Left ventricle myocardium superior (tissue), 1 donor: Measurements from ENCODE around the gene GABRD. TPM values are rescaled to one million over a fixed set of nuclear protein-coding genes. Genes with fewer than 3 reads are reported as not detected.
A peak's percentile ranks its signal among the peaks of the same experiment; 100 is the strongest.

Source experiments
- ATAC-seq: fragments of 200-7000 bp; cut with Tn5 transposase; one replicate; pipeline ENCODE4 v1.9.1; 2020; ENCODE audit warnings: mild to moderate bottlenecking, moderate library complexity
- DNase-seq: peaks from one replicate; pipeline ENCODE4 v3.0.0-alpha.2; 2020
- intact Hi-C: fragments of 100-400 bp; cut with micrococcal nuclease; formaldehyde crosslinking; loops from one replicate; pipeline ENCODE4 v1.11.0; 2022
- total RNA-seq: library from RNA; stranded (reverse); fragmentation: NEBNext Ultra II Directional; extraction: Animal tissue kit (Norgen Biotek cat#: 25700); gene quantifications from one replicate; pipeline ENCODE4 v1.2.1, GENCODE V29; 2021
- donor health status: DM: no; HTN: yes; CAD: no; lungs with severe emphysema.

The GABRD gene
- total RNA-seq, 1 donor from 2014 or later, result 0.20 TPM

DNA sequence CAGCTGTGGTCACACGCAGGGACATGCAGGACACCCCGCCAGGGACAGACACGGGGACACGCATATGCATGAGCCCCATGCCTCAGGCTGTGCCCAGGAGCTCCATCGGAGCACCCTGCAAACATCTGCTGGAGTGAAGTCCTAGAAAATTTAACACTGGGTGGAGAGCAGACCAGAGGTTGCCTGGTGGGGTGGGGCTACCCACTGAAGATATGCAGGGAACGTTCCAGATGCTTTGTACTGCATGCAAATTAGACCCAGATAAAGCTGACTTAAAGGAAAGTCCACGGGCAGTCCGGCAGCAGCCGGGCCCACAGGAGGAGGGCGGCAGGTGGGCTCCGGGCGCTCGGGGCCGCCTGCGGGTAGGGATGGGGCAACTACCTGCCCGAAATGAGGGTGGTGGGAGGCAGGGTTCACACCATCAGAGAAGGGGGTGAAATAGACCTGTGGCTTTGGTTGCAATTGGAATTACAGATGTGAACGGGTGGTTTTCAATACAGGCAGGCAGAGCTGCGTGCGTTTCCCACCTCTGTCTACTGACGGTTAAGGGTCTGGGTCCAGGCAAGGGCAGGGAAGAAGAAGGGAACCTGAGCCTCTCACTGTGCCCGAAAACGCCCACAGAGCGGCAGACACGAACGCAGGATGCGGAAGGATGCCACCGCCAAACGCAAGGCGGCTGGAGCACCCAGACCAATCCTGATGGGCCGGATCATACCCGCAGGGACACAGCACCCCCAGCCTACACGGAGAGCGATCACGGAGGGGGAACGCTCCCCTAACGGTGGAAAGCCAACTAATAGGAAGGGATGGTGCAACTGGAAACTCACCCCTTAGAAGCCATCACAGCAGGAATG is 36.5 kb upstream of the GABRD start:
- intact Hi-C loops, result no loop called here
- DNase-seq, result no peak

DNA sequence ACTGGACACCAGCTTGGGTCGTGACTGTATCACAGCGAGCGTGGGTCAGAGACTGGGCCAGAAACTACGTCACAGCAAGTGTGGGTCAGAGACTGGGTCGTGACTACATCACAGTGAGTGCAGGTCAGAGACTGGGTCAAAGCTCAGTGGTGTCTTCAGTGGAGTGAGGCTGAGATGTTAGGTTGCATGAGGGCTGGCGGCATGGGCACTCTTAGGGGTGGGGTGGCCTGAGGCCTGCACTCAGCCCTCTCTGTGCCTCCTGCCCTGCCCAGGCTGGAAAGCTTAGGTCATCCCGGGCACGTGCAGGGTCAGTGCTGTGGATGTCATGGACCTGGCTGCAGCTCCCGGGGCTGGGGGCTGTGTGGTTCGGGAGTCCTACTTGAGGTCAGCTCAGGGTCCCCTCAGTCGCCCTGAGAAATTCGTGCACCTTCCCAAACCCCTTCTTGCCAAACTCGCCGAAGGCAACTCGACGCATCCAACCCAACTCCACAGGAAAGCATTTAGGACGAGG is 34.5 kb upstream of the GABRD start:
- intact Hi-C loops, result no loop called here
- ATAC-seq, result no peak
- DNase-seq, result no peak

More for the DNA sequence above, 36.5 kb upstream of the GABRD start:
- no peak for ATAC-seq

DNA sequence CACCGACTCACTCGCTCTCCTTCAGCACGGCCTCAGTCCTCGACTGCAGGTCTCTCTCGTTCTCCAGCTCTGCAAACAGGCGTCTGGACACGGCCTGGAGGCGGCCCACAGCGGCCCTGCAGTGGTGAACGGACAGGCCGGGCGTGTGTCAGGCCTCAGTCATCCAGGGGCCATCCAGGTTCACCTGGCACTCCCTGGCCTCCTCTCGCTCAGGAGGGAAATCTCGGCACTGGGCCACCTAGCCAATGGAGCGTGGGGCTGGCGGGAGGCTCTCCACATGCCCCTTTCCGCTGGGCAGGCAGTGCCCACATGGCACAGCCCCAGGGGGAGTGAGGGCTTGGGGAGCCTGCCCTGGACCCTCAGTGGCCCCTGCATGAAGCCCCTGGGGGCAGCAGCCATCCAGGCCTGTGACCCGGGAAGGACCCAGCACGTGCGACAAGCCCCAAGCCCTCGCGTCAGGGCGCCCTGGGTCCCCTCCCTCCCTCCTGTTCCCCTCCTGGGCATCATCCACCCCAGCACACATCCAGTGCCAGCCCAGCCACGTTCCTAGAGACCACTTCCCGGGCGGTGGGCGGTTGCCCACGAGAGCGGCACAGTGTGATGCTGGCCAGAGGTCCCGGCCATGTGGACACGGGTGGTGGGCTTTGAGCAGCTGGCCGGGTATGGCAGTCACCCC is 33.6 kb upstream of the GABRD start:
- intact Hi-C loops, result no loop called here
- DNase-seq (no peak), ATAC-seq (no peak)

DNA sequence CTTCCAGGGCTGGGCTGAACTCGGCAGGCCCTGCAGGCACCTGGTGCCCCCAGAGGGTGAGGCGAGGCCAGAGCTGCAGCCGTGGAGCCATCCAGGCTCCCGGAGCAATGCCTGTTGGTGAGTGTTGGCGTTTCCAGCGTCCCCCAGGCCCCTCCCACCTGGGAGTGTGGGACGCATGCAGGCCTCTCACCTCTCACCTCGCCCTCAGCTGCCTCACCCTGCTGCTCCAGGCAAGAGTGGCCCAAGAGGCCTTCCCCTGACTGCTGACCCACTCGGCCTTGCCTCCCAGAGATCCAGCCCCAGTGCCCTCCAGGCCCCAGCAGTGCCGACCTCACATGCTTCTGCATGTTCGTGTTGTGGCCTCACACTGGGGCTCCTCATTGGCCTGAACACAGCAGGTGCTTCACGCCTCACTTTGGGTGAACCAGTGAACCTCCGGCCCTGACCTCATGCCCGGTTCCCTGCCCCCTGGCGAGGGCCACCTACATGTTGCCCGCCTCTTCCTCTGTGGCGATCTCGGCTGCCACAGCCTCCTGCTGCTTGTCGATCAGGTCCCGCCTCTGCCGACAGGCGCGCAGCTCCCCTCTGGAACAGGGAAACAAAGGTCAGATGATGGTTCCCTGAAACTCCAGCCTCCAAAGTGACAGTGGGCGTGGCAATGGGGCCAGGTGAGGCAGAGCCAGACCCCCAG is 32.5 kb upstream of the GABRD start:
- ATAC-seq (no peak), DNase-seq (no peak)
- intact Hi-C loops, result no loop called here

DNA sequence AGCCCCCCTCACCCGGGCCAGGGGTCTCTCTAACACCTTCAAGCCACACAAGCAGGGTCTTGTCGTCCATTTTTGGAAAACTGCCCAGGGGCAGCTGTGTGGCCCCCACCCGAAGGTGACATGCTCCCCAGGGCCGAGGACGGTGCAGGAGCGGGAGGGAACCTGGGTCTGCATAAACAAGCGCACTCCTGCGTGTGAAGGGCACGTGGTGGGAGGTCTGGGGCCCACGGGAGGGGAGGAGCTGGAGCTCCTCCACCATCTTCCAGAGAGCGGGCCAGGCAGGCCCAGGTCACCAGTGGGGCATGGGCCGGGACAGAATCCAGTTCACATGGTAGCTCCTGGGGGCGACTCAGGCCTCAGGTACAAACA is 32.0 kb upstream of the GABRD start:
- ATAC-seq (no peak), DNase-seq (no peak)
- intact Hi-C loops, result no loop called here

DNA sequence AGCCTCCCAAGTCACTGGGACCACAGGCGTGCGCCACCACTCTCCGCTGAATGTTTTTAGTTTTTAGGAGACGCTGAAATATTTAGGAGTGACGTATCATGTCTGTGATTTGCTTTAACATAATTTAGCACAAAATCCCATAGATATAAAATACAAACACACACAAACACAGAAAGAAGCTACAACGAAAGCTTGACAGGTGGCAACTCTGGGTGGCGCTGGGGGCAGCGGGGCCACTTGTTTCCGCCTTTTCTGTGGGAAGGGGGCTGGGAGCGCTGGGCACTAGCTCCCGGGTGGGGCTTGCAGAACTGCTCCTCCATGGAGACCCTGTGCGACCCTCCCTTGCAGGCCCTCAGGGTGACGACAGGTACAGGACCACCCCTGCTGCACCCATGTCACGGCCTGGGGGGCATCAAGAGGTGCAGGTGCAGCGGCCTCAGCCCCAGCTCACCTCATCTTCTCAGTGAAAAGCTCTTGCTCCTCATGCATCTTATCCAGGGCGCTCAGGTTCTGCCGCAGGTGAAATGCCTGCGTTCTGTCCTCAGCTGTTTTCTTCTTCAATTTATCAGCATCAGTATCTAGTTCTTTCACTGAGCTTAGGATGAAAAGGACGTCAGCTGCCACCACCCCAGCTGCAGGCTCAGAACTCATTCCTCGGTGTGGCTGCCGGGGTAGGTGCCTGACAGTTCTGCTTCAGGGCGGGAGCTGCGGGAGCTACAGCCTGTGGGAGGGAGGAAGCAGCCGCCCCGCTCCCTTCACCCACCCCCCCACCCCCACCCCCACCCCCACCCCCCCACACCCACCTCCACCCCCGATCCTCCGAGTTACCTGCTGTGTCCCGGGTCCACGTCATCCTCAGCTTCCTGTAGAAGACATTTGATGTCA is 30.8 kb upstream of the GABRD start:
- ATAC-seq, result no peak
- DNase-seq, result no peak
- intact Hi-C loops, result no loop called here

DNA sequence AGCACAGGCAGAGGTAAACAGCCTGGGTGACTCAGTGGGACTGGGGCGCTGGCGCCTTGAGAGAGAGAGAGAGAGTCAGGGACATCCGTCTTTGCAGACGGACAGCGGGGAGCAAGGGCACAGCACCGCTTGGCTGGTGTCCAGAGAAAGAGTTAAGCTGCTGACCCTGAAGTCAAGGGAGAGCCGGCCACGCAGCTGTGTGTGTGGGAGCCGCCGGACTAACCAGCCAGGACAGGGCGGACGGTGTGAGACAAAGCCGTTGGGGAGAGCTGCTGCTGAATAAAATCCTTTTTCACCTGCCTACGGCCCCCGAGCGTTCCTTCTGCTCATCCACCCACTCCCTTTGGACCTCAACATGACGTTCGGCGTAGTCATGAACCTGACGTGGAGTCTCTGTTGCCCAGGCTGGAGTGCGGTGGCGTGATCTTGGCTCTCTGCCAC is 30.0 kb upstream of the GABRD start:
- DNase-seq (peak; percentile 60), ATAC-seq (peak; percentile 74)
- intact Hi-C loops, result no loop called here

DNA sequence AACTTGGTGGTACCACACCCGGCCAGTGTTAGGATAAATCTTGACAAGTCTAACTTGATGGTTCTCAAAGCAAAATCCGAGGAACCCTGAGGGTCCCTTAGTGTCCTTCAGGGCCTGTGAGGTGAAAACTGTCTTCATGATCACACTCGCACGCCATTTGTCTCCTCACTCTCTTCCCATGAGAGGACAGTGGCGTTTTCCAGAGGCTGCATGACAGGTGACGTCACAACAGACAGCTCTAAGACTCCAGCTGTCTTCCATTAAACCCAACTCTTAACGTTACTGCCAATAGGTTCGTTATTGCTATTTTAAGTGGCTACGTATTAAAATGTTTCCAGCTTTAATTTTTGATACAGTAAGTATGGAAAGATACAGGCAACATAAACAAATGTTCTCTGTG is 29.4 kb upstream of the GABRD start:
- DNase-seq (no peak), ATAC-seq (peak; percentile 66)

DNA sequence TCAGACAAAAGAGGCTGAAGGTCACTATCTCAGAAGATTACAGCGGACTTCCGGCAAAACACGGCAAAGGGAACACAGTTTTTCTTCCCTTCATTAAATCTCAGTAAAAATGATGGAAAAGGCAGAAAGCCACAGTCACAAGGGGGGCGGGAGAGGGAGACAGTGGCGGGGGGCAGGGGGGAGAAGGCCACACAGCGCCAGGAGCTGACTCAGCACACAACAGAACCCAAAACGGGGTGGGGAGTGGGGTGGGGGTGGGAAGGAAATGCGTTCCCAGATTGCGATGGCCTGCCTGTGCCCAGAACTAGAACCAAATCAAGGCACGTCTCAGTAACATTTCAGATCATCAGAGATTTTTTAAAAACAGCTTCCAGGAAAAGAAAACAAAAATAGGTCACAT is 28.9 kb upstream of the GABRD start:
- intact Hi-C loops, result no loop called here
- peak; percentile 52 for DNase-seq

More for the DNA sequence above, 29.4 kb upstream of the GABRD start:
- intact Hi-C loops, result no loop called here

DNA sequence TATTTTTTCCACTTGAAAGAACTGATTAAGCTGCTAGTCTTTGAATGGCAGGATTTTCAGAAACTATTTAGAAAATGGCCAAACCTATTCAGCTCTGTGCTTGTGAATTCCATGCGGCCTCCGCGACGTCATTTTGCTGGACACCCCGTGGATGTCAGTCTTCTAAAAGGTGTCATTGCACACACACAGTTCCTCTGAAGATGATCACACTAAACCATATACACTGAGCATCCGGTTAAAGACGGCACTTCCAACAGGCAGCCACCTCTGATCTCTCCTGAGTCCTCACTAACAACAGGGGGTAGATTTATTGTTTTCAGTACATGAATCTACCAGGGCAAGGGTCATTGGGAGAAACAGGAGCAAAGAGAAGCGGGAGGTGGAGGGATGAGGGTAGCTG is 24.6 kb upstream of the GABRD start:
- ATAC-seq (no peak), DNase-seq (no peak)
- intact Hi-C loops, result no loop called here

More for the DNA sequence above, 28.9 kb upstream of the GABRD start:
- peak; percentile 66 for ATAC-seq

DNA sequence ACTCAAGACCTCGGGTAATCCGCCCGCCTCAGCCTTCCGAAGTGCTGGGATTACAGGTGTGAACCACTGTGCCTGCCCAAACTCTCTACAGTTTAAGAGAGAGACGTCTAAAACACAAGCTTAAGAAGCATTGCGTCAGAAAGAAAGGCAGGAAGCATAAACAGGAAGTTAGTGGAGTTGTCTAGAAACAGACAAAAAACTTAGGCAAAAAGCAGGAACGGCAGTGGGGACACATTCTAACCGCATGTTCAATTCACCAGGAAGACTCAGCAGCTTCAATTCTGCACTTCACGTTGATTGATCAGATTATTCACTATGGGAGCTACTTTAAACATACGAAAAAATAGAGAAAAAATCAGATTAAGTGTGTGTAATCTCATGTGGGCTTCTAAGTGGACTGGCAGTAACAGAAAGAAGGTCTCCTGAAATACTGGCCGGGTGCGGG is 22.9 kb upstream of the GABRD start:
- DNase-seq, result no peak
- no peak for ATAC-seq
- intact Hi-C loops, result no loop called here

DNA sequence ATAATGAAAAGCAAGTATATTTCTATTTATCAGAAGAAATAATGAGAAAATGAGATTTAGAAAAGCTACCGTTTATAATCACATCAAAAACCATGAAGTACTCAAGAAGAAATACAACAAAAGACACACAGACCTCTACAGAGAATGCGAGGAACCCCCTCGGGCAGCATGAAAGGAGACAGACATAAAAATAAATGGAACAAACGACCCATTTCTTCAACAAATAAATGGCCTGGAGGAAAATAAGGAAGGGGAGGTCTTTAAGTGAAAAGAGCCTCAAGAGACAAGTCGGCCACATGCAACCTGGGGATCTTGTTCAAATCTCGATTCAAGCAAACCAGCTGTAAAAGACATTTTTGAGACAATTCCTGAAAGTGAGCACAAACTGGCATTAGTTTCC is 21.6 kb upstream of the GABRD start:
- no peak for ATAC-seq
- no peak for DNase-seq
- intact Hi-C loops, result no loop called here

DNA sequence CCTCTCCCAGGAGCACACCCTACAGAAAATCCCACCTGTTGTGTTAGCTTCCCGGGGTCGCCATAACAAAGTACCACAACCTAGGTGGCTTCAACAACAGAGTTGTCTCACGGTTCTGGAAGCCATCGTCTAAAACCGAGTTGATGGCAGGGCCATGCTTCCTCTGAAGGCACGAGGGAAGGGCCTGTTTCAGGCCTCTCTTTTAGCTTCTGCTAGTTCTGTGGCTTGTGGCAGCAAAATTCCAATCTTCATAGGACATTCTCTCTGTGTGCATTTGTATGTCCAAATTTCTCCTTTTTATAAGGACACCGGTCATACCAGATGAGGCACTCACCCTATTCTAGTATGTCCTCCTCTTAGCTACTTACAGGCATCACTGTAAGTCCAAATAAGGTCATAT is 18.7 kb upstream of the GABRD start:
- DNase-seq, result no peak
- intact Hi-C loops, result no loop called here
- no peak for ATAC-seq

DNA sequence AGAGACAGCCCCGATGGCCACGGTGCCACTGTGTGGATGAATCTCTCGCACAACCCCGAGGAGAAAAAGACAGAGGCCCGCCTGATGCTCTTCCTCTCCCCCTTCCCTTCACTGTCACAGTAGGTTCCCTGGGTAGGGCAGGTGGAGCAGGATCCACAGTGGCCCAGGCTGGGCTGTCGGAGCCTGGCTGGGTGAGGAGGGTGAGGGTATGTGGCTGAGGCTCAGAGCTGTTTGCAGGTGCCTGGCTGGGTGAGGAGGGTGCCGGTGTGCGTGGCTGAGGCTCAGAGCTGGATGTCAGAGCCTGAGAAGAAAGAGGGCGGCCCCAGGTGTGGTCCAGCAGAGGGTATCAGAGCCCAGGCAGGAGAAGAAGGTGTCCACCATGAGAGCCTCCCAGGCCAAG is 18.3 kb upstream of the GABRD start:
- intact Hi-C loops, result no loop called here

DNA sequence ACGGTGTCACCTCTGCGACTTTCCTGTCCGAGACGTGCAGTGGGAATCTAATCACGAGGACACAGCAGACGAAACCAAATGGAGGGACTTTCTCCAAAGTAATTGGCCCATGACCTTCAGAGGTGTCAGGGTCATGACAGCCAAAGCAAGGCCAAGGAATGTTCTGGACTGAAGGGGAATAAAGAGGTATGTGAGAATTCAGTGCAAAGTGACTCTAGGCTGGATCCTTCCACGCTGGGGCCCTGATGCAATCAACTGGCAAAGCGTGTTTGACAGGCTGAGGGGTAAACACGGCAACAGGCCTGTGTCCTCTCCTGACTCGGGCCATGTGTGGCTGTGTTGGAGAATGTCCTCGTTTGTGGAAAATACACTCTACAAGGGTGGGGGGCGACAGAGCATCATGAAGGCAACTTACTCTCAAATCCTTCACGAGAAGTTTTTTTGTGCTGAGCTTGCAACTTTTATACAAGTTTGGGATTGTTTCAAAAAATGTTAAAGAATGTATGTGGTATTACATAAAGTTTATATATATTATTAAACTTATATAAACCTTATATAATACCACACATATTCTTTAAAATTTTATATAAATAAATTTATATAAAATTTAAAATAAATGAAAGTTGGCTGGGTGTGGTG is 17.3 kb upstream of the GABRD start:
- no peak for ATAC-seq
- intact Hi-C loops, result no loop called here
- no peak for DNase-seq

More for the DNA sequence above, 18.3 kb upstream of the GABRD start:
- DNase-seq, result no peak
- no peak for ATAC-seq

DNA sequence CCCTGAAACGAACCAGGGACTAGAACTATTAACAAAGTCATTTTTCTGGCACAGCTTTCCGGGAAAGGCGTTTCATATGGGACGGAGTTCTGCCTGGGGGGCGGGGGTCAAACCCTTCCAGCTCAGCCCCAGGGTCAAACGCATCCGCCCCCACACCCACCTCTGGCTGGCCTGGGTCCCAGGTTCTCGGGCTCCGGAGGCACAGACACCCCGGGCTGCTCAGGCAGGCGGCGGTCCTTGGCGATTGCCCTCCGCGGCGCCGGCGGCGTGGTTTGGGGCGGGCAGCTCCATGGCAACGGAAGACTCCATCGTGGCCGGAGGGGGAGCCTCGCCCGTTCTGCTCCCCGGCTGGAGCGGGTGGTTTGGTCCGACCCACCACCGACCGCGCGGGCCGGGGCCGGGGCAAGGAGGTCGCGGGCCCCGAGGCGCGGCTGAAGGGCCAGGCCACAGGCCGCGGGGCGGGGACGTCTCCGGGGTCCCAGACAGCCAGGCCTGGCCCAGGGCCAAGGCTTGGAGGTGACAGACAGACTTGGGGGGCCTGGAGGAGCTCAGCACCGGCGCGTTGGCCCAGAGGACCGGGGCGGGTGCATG is 15.5 kb upstream of the GABRD start, which contains the start of gene CFAP74:
CFAP74 (minus strand) TSS at position 246 of the 591 bp plus-strand sequence. CDS start 12,830 bp downstream, outside the sequence.
- peak; percentile 46 for DNase-seq
- intact Hi-C loops, result no loop called here
- ATAC-seq, result peak; percentile 45

DNA sequence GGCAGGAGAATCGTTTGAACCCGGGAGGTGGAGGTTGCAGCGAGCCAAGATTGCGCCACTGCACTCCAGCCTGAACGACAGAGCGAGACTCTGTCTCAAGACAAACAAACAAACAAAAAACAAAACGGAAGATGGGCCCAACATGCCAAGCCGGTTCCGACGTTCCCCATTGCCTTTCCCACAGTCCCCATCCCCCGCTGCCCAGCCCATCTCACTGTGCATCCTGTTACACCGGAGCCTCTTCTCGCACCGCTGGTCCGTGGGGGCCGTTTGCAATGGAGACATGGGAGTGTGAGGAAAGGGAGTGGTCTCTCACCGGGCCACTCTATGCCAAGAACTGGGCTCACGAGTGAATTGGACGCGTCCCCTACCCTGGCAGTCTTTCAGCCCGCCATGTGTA is 14.3 kb upstream of the GABRD start:
- ATAC-seq (no peak), DNase-seq (no peak)
- intact Hi-C loops, result no loop called here
